GM12865 (cell line): ENCODE data around the gene AGAP2.

Source experiments
- DNase-seq: peaks from one replicate; pipeline ENCODE4 v3.0.0; 2010; ENCODE audit warnings: low read depth
- H3K4me3 ChIP-seq: 2 replicates; pipeline ENCODE4 v1.5.1; 2011; ENCODE audit warnings: mild to moderate bottlenecking, low read depth, low read length, control low read depth
- TF ChIP-seq, protein P1 (sequence below): IDR thresholded peaks from 2 replicates; pipeline ENCODE4 v1.5.1; 2011; ENCODE audit warnings: low read length, control low read depth, low read depth, inconsistent platforms; ENCODE audit not compliant: insufficient read depth; ENCODE audit errors: missing control alignments

AGAP2 gene

GRCh38 chr12:57735952-57736740 is 2.4 kb downstream of the AGAP2 start:
- TF ChIP-seq, protein P1, sequence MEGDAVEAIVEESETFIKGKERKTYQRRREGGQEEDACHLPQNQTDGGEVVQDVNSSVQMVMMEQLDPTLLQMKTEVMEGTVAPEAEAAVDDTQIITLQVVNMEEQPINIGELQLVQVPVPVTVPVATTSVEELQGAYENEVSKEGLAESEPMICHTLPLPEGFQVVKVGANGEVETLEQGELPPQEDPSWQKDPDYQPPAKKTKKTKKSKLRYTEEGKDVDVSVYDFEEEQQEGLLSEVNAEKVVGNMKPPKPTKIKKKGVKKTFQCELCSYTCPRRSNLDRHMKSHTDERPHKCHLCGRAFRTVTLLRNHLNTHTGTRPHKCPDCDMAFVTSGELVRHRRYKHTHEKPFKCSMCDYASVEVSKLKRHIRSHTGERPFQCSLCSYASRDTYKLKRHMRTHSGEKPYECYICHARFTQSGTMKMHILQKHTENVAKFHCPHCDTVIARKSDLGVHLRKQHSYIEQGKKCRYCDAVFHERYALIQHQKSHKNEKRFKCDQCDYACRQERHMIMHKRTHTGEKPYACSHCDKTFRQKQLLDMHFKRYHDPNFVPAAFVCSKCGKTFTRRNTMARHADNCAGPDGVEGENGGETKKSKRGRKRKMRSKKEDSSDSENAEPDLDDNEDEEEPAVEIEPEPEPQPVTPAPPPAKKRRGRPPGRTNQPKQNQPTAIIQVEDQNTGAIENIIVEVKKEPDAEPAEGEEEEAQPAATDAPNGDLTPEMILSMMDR: no peak
- DNase-seq: no peak
- H3K4me3 ChIP-seq: no peak overlapping the region

DNA sequence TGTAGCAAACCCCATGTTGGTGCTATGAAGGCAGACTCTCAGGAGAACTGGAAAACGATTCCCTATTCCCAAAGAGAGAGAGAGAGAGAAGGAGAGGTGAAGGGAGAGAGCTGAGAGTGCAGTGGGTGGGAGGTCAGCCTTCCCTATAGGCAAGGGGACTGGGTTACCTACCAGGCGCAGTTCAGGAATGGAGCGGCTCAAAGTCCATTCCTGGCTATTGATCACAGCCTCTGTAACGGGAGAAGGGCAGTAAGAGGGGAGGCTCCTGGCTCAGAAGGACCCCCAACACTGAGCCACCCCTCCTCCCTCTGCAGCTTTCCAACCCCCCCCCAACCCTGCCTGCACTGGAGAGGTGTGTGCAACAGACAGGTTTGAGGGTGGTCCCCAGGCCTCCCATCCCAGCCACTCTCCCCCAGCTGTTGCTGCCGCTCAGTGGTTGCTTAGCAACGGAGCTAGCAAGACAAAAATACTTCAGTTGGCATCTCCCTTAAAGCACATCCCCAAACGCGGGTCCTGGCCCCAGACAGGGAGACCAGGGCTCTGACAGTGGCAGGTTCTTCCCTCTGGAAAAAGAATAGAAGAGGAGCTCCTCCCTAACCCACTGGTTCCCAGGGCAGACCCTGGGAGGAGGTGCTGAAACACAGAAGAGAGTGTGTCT is 3.2 kb downstream of the AGAP2 start:
- no peak overlapping the region for H3K4me3 ChIP-seq
- no peak for DNase-seq
- TF ChIP-seq, protein P1: no peak

- no peak for DNase-seq
- TF ChIP-seq, protein P1: no peak
- H3K4me3 ChIP-seq: no peak overlapping the region
Measured at GRCh38 chr12:57734591-57734990, 4.0 kb downstream of the AGAP2 start.

DNA sequence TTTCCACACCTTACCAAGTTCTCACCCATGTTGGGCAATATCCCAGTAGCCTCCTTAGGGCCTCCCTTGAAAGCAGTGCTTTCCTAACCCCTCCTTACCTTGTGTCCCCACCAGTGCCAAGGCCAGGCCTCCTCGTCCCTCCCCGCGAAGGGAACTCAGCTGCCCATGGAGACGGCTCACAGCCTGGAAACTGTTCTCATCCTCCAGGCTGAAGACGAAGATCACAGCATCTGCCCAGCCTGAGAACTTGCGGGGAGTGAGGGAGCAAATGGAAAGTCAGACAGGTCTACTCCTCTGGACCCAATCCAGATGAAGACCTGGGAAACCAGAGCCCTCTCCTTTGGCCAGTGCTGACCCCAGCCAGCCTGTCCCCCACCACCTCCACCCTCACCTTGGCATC is 4.6 kb downstream of the AGAP2 start:
- TF ChIP-seq, protein P1: no peak
- no peak overlapping the region for H3K4me3 ChIP-seq
- DNase-seq: no peak

GRCh38 chr12:57732726-57733593 is 5.6 kb downstream of the AGAP2 start:
- TF ChIP-seq, protein P1: no peak
- H3K4me3 ChIP-seq: no peak overlapping the region
- no peak for DNase-seq

DNA sequence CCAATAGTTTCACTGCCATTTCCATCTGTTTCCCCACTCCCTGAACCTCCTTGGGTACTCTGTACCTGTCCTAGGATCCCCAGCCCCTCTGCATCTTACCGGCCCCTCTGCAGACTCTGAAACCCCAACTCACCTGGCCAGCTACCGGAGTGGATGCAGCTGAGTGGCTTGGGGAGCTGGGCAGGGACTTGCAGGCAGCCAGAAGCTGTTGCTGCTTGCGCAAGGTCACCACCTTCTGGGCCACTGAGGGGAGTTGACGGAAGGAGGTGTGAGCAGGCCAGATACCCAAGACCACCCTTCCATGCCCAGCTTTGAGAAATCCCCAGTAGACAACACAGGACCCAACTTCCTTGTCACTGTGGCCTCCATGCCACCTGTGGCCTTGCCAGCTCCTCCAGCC is 6.3 kb downstream of the AGAP2 start:
- H3K4me3 ChIP-seq: no peak overlapping the region
- TF ChIP-seq, protein P1: no peak
- DNase-seq: no peak
